GM21447 (cell line): ENCODE results near the gene IQCK.

Experiments used
- ATAC-seq: cut with Tn5 transposase; IDR thresholded peaks from one replicate; pipeline ENCODE4 v1.9.1; 2021; ENCODE audit not compliant: unreplicated experiment

The IQCK gene

GRCh38 chr16:19753815-19754643 is 36.0 kb downstream of the IQCK start:
- no peak for ATAC-seq

GRCh38 chr16:19754644-19755036 is 36.6 kb downstream of the IQCK start:
- no peak for ATAC-seq

GRCh38 chr16:19755268-19755667 is 37.2 kb downstream of the IQCK start:
- ATAC-seq: no peak

GRCh38 chr16:19757026-19757425 is 39.0 kb downstream of the IQCK start:
- no peak for ATAC-seq

- no peak for ATAC-seq
These were observed 39.9 kb downstream of the IQCK start for GRCh38 chr16:19757762-19758595.

GRCh38 chr16:19760356-19761060 is 42.4 kb downstream of the IQCK start:
- ATAC-seq: no peak

- ATAC-seq: no peak
These were observed 47.9 kb downstream of the IQCK start for GRCh38 chr16:19765860-19766553.

GRCh38 chr16:19766554-19766884 is 48.4 kb downstream of the IQCK start:
- ATAC-seq: no peak

- no peak for ATAC-seq
These were observed 48.9 kb downstream of the IQCK start for GRCh38 chr16:19766988-19767387.

GRCh38 chr16:19767497-19767896 is 49.4 kb downstream of the IQCK start:
- ATAC-seq: no peak

- ATAC-seq: no peak
These were observed 51.2 kb downstream of the IQCK start for GRCh38 chr16:19769239-19769638.

- no peak for ATAC-seq
These were observed 53.0 kb downstream of the IQCK start for GRCh38 chr16:19771040-19771439.

- ATAC-seq: no peak
These were observed 53.7 kb downstream of the IQCK start for GRCh38 chr16:19771796-19772195.

- no peak for ATAC-seq
These were observed 56.0 kb downstream of the IQCK start for GRCh38 chr16:19774024-19774423.

GRCh38 chr16:19776147-19776546 is 58.1 kb downstream of the IQCK start:
- no peak for ATAC-seq

- no peak for ATAC-seq
These were observed 58.5 kb downstream of the IQCK start for GRCh38 chr16:19776565-19776964.

GRCh38 chr16:19780321-19780720 is 62.2 kb downstream of the IQCK start:
- ATAC-seq: no peak

GRCh38 chr16:19781226-19781625 is 63.2 kb downstream of the IQCK start:
- no peak for ATAC-seq

GRCh38 chr16:19783363-19784182 is 65.5 kb downstream of the IQCK start:
- ATAC-seq: no peak

- no peak for ATAC-seq
These were observed 66.2 kb downstream of the IQCK start for GRCh38 chr16:19784183-19784736.
